DMS79 (cell line): ENCODE results near the gene TPCN2.

Experiments used
- DNase-seq: peaks from one replicate; lab custom pipeline; 2025; lab: John Stamatoyannopoulos, UW

Gene TPCN2

DNA sequence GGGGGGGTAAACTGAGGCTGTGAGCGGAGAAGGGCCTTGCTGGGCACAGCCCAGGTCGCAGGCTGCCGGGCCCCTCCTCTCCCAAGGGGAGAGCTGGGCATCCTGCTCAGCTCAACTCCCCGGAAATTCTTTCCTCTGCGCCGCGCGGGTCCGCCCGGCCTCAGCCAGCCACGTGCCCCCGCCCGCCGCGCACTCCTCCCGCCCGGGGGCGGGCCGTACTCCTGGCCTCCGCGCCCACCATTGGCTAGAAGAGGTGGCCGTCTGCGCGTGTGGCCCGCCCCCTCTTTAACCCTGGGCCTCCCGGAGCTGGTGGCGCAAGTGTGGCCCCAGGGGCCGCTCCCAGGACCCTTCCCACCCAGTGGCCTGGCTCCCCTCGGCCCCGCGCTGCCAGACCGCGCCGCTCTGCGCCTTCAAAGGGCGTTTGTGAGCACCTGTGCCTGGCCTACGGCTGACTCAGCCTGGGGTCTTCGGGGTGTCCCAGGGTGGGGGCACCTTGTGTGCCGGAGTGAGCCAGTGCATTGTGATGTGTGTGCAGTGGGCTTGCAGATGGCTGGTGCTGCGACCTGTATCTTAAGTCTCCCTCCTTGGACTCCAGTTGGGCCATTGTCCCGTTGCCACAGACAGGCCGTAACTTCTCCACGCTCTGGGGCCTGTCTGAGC lies 37.6 kb upstream of the TPCN2 start:
- DNase-seq, result no peak

DNA sequence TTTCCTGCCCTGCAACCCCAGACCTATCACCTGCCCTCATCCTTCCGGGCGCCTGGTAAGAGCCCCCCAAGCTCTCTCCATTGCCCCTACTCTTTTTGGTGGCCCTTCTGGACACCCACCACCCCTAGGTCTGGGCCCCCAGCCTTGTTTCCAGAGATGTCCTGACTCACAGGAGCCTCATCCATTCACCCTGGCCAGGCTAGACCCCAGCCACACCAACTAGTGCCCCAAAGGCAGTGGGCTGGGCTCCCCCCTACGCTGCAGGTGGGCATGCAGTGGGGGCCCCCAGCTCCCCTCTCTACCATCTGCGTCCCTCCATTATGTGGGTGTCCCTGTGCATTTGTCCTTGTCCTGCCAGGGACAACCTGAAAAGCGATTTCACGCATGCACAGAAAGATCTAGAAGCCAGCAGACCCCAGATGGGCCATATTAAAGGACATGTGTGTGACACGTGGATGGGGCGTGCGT lies 37.1 kb upstream of the TPCN2 start:
- no peak for DNase-seq

DNA sequence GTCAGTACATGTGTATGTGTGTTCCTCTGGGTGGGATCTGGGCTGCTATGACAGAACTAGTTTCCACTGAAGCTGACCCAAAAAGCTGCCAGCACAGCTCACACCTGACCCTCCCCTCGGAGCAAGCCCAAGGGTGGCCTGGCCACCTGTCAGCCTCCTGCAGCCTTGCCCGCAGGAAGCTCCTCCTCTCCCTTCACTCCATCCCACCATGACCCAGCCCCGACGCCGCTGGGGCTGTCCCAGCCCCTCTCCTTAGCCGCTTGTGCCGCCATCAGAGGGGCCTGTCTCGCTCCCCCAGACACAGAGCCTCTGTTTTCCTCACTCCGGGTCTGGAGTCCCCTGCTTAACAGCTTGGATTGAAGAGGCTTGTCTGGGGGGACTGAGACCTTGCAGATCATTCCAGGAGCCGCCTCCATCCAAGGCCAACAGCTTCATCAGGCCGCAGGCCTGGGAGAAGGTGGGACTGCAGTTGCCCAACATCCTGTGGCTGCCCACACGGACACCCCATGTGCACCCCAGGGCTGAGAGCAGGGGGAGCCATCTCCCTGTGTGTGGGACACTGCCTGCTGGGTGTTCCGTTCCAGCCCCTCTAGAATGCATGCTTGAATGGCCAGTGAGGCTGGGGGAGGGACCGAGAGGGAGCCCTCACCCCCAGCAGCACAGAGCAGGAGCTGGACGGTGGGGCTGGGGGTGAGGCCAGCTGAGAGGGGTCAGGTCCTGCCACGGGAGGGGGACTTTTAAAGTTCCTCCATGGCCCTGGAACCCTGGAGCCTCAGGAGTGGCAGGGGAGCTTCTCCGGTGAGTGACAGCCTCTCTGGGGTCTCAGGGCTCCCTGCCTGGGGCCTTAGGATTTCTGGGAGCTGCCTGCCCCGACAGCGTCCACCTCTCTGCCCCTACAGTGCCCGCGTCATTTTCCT lies 36.4 kb upstream of the TPCN2 start:
- no peak for DNase-seq

DNA sequence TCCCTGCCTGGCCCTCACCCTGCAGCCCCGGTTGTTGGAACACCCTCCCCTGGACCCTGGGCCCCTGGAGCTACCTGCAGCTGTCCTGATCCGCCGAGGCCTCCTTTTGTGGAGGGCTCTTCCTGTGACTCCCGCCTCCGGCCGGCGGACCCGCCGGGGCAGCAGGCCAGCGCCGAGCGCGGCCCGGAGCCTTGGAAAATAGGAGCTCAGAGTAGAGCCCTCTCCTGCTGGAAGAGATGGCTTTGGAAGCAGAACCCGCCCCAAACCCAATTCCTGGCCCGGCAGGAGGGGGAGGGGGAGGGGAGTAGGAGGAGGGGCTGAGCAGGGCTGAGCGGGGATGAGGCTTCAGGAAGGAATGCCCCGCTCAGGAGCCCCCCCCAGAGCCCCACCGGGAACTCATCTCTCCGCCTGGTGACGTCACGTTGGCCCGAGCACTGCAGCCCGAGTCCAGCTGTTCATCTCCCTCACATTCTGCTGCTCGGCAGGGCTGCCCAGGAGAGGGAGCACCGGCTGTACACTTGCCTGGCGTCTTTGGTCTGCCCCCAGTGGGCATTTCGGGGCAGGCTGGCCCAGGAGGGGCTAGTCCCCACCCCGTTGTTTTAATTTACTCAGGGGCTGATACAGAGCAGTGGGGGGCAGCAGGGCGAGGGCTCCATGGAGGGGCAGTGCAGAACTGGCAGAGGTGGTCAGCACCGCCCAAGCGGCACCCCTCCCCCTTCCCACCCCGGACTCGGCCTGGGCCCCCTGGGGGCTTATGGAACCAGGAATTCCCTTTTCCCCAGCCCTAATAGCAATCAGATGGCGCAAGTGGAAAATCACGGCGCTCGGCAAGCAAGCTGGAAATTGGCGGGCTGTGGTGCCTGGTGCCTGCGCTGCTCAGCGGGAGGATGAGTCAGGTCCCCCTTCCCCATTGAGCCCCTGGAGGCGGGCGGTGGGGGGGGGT lies 35.5 kb upstream of the TPCN2 start, which contains the start of gene MRGPRF:
MRGPRF (minus strand) TSS at position 238 of the 943 bp plus-strand sequence. CDS start 3,345 bp downstream, outside the sequence.
- DNase-seq, result no peak

DNA sequence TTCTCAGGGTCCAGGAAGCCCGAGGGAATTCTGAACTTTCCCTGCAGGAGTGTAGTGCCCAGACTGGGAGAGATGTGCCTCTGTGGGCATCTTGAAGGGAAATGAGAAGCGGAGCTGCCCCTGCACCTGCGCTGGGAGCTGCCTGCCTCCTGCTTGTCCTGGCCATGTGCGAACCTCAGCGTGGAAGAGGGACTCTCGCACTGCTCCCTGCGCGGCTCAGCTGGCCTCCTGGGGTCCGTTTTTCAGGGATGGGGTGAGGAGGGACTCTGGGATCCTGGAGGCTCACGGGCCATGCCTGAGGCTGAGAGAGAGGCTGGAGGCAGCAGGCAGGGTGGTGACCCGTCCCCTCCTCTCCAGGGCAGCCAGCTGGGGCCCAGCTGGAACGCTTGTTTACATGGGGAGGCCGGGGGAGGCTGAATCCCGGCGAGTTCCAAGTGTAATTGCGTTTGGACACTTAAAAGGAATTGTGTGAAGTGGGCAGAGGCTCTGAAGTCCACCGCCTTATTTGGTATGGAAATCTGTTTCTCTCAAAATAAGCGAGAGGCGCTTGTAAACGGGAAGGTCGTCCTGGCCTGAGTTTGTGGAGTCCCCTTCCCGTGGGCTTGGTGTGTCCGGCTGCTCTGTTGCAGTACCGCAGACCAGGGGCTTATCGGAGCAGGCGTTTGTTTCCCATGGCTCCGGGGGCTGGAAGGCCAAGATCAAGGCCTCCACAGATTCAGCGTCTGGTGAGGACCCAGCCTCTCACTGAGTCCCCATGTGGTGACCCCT lies 34.5 kb upstream of the TPCN2 start:
- DNase-seq, result no peak

DNA sequence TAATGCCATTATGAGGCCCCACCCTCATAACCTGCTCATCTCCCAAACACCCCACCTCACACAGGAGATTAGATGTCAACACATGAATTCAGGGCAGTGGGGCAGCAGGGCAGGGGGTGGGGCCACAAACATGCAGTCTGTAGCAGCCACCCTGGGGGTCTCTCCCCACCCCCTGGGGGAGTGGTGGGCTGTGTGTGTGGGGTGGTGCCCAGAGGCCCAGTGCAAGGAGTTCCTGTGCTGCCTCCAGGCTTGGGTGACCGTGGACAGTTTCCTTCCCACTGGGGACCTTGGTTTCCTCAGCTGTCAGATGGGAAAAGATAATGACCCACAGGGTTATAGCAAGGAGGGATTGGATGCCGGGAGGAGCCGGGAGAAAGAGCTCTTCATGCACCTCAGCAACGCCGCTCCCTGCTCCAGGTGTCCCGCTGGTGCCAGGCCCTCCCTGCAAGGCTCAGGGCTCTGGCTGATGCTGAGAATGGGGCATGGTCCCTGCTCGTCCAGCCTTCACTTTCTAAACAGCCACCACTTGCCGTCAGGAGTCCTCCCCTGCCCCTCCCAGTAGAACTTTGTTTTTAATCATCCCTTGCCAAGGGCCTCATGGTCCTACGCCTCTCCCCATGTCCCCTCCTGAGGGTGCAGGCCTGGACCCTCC lies 33.7 kb upstream of the TPCN2 start:
- DNase-seq, result no peak

DNA sequence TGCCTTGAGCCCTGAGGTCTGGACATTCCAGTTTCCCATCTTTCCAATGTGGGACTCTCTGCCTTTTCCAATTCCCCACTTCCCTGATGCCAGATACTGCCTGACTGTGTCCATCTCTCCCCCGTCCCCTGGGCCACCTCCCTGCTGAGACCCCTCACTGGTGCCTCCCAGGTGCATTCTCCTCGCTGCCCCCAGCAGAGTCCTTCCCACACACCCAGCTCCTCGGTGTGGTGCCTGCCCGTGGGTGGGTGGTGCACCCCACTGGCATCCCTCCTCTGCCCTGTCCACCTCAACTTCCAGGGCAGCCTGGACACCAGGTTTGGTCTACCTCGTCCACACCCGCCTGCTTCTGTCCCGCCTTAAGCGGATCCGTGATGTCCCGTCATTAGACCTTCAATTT lies 30.8 kb upstream of the TPCN2 start:
- DNase-seq, result no peak

DNA sequence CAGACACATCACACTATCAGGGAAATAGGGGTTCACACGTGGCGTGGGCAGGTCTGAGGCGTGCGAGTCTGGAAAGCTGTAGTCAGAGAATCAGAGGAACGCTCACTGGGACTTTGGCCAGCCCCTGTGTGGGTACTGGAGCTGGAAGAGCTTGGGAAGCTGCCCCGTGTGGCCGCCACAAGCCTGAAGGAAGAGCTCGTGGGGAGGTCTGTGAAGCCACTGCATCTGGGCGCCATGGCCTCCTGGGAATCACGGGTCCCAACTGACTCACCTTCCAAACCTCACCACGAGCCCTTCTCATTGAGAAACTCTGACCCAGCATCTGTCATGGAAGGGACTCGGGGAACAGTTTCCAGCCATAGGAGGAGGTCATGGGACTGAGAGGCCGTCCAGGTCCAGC lies 29.8 kb upstream of the TPCN2 start:
- no peak for DNase-seq

DNA sequence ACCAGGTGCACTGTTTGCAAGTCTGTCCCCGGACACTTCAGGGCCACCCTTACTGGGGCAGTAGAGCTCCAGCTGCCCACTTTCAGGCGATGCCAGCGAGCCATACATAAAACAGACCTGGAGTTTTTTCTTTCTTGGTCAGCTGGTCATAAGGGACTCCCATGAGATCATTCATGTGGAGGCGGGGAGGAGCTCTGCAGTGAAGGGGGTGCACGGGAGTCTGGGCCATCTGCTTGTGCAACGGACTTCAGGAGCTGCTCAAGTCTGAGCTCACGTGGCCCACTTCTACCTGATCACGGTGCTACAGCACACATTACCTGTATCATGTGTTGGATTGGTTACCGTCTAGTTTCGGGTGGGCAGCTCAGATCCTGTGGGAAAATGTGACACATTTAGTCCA lies 26.5 kb upstream of the TPCN2 start:
- DNase-seq, result no peak

DNA sequence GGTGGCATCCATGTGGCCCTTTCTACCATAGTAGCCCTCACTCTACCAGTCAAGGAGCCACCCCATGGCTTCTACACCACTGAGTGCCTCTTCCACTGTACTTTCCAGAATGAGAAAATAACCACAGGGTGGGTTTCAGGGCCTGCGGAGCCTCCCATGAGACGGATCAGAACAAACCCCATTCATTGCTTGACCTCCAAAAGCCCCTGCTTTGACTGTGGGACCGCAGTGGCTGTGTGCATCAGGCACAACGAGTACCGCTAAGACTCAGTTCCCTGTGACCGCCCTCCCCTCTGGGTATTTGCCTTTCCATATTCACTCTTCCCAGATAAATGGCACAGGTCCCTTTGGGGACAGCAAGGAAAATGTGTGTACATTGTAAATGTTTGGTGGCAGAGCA lies 24.2 kb upstream of the TPCN2 start:
- DNase-seq, result no peak

DNA sequence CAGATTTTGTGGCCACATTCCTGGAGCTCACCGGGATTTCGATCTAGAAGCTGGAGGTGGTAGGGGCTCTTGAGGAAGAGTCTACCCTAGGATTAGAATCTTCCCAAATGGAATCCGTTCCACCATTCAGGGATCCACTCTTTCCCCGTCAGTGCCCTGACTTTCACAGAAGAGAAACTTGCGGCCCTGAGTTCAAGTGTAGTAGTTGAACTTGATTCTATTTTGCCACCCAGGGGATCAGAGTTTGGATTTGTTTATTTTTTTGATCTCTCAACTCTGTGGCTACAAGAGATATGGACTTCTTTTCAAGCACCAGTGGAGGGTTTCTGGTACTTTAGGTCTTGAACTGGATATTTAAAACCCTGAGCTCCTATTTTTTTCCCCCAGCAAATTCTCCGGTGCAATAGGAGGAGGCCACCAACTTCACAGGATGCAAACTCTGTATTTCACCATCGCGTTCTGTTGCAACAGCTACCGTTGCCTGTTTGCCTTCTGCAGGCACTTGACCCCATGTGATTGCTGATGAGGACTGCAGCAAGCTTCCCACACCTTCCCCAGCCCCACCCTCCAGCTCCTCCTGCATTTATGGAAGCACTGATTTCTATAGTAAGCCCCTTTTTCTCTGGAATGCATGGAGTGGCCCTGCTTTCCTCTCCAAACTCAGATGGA lies 20.9 kb upstream of the TPCN2 start:
- no peak for DNase-seq

DNA sequence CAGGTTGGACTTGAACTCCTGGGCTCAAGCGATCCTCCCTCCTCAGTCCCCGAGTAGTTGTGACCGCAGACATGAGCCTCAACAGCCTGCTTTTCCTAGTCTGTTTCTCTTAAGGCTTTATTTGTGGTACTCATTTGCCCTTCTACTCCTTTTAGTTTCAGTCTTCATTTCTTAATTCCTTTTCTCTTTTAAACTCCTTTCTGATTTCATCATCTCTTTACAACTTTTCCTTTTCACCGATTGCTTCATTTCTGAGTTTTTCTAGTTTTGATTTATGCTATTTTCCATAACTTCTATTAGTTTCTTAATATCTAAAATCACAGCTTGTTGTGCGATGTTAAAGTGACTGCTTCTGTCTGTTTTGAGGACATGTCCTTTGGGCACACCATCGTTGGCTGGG lies 18.4 kb upstream of the TPCN2 start:
- DNase-seq, result no peak

DNA sequence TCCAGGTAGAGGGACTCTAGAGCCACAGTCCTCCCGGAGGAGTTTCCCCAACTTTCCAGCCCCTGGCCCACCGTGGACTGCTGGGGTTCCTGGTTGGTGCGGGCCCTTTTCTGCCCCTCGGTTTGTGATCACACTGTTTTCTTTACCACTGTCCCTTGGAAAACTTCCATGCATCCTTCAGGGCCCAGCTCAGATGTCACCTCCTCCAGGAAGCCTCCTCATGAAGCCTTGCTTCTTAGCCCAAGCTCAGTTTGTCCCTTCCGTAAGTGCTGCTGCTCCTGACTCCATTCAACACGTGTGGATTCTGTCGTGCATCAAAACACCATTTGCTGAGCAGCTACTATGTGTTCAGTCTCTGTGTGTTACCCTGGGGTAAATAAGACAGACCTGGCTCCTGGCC lies 15.9 kb upstream of the TPCN2 start:
- DNase-seq, result no peak

DNA sequence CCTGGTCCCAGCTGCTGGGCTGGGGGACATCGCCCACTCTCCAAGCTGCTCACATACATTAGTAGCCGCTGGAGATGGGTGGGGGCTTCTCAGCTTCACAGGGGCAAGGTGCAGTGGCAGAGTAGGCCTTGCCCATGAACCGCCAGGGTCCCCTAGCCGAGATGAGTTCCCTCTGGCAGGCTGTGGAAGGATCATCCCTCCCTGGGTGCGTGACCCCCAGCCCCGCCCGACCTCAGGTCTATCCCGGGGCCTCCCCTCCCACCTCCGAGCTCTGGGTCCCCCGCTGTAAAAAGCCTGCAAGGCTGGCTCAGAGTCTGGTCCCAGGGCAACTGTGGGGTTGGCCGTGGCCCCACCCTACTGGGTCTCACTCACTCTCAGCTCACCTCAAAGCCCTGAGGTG lies 15.3 kb upstream of the TPCN2 start:
- no peak for DNase-seq

DNA sequence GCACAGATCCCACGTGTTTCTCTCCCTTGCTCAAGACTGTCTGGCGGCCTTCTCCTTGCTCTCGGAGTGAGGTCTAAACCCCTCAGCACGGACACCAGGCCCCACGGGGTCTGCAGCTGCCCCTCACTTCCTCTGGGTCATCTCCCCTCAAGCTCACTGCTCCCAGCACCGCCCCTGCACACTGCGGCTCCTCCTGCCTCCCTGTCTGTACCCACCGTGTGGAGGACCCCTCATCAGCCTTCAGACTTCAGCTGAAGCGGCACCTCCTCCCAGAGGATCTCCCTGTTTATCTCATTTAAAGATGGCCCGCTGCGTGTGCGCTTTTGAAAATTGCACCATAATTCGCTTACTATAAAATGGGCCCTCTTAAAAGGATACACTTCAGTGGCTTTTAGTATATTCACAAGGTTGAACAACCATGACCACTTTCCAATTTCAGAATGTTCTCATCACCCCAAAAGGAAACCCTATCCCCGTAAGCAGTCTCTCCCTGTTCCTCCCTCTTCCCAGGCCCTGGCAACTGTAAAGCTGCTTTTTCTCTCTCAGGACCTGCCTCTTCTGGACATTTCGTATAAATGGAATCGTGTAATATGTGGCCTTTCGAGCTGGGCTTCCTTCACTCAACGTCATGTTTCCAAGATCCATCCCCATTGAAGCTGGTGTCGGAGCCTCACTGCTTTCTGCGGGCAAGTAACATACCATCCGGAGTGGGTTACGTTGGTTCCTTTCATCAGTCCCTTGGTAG lies 14.4 kb upstream of the TPCN2 start:
- no peak for DNase-seq

DNA sequence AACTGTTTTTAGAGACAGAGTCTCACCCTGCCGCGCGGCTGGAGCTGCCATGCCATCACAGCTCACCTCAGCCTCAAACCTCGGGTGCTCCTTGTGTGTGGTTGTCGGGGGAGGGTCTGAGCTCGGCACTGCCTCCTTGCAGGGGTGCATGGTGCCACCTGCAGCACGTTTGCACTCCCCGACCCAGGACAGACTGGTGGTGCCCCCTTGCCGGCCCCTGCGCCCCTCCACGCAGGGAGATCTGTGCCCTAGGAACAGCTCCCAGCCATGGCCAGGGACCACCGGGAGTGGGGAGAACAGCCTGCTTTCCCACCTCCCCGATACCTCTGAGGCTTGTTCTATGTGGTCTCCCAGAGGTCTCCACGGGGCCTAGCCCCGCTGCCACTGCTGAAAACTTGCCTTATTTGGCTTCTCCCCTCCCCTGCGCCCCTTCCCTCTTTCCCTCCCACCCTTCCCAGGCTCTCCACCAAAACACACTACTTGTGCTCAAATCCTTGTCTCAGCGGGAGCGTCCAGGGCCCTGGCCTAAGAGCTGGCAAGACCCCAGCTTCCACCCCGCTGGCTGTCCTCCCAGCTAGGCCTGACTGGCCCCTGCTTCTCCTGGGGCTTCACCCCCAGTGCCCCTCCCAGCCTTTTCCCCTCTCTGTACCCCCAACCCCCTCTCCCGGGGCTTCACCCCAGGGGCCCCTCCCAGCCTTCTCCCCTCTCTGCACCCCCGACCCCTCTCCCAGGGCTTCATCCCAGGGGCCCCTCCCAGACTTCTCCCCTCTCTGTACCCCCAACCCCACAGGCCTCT lies 13.4 kb upstream of the TPCN2 start:
- no peak for DNase-seq

DNA sequence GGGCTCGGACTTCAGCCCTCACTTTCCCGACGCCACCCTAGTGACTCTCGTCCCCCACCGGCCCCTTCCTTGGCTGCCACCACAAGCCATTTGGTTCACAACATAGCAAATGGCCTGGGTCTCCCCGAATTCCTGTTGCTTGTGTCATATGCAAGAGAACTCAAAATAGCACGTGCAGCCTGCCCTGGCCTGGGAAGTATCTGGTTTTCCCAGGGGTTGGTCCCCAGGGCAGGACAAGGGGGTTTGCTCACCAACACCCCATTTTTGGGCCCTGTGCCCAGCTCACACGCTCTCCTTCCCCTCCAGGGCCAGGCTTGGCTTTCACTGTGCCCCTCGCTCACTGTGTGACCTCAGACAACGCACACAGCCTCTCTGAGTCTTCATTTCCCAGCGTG lies 12.8 kb upstream of the TPCN2 start:
- no peak for DNase-seq

DNA sequence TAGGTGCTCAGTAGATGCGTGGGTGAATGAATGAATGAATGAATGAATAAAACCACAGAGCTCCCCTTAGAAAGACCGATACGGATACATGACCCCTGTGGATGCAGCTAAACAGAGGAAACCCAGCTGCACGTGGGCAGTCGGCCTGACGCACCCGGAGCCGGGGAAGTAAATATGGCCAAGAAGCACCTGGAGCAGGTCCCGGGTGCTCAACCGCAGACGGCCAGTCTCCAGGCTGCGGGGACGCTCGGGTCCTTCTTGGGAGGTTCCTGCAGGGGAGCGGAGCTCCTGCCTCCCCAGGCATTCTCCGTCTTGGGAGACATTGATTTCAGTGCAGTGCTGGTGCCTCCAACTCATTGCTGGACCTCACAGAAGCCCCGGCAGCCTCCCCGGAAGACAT lies 11.7 kb upstream of the TPCN2 start:
- DNase-seq, result no peak

DNA sequence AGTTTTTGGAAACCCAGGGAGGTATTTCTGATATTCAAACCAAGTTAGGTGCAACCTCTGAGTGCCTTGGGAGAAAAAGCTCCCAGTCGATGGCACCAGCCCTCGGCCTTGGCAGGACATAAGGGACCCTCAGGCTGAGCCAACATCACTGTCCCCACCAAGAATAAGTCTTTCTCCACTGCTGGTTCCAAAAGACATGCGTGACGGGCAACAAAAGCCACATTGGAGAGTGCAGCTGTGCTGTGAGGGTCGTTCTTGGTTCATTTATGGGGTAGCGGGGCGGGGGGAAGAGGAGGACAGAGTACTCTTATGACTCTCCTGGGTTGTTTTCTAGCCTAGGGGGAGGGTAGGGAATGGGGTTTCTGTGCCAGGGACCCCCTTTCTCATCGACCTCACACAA lies 11.2 kb upstream of the TPCN2 start:
- no peak for DNase-seq
